GM20431 (cell line): ENCODE data around the gene FHIP1A.
"Not testable (repeated sequence)": the region's sequence is repeated elsewhere in the genome, so short reads cannot be mapped to it uniquely, and the experiment has no call there.

Experiments used
- in situ Hi-C: fragments of 300-500 bp; cut with MseI, MboI; formaldehyde crosslinking; loops from one replicate; pipeline ENCODE4 v1.15.0; 2020; ENCODE audit warnings: low sequenced_read_pairs; ENCODE audit not compliant: unreplicated experiment

The FHIP1A gene

DNA sequence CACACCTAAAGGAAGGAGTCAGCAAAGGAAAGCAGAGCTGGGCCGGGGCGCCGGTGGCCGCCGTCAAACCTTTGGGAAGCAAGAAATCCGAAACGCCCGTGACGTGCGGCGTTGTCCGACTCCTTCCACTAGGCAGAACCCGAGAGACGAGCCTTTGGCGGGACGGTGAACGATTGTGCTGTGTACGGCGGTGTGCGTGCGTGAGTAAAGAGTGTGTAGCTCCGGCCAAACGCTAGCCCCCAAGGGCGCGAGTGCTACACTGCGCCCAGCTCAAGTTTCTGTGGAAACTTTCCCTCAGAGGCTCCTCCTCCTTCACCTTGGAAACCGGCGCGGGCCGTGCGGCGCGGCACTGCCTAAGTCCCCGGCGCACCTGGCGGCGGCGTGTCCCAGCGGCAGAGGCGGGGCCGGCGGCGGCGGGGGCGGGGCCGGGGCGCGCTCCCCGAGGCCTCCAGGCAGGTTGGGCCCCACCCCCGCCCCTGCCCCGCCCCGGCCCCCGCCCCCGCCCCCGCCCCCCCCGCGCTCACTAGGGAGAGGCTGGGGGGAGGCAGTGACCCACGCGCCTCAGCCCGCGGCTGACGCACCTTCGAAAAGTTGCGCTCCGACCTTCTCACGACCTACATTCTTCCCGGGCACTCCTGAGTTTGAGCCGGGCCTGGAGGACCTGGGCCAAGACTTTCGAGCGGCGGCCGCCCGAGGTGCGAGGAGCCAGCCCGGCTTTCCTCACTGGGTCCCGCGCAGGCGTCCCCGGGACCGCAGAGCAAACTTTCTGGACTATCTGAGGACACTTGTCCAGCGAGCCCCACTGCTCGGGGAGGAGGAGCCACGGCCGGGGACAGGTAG, at the start of gene FHIP1A:
Gene FHIP1A, plus strand, starts transcription at position 547 of the 840 bp plus-strand sequence. CDS start 157,084 bp downstream, outside the sequence.
- in situ Hi-C loops, result no loop called here

DNA sequence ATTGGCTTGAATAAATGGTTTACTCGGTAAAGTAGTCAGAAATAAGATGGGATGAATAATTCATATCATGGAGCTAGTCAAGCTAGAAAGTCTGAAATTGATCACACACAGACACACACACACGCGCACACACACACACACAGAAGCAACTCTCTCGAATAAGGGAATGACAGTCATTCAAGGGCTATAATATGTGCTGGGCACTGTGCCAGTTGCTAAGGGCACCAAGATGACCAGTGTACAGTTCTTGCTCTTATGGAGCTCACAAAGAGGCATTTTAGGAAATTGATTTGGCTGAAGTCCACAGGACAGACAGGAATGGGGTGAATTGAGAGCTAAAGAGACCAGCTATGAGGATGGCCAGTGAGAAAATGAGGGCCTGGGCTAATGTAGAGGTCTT, 49.4 kb upstream of the FHIP1A start:
- in situ Hi-C loops, result loop anchor here (25.0 kb wide), 1 partner anchor 253 kb away; no protein-coding TSS in a partner anchor

DNA sequence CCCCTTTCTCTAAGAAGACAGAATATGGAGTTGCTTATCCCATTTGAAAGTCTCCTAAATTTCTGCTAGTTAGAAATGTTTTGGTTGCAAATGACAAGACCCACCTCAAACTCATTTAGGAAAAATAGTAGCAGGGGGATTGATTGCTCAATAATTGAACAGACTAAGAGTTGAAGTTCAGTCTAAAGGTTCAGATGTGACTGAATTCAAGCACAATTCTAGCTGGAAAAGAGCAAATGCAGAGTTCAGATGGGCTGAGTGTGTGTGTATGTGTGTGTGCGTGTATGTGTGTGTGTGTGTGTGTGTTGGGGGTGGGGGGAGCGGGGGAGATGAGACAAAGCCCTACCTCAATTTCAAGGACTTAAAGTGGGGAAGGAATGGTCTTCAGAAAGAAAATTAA, 47.9 kb upstream of the FHIP1A start:
- in situ Hi-C loops, result loop anchor here (25.0 kb wide), 1 partner anchor 251 kb away; no protein-coding TSS in a partner anchor

GRCh38 chr4:151361966-151362365, 47.0 kb upstream of the FHIP1A start:
- in situ Hi-C loops, result loop anchor here (25.0 kb wide), 1 partner anchor 250 kb away; no protein-coding TSS in a partner anchor

- in situ Hi-C loops, result loop anchor here (25.0 kb wide), 1 partner anchor 250 kb away; no protein-coding TSS in a partner anchor
Measured at GRCh38 chr4:151362404-151363164, 46.4 kb upstream of the FHIP1A start.

DNA sequence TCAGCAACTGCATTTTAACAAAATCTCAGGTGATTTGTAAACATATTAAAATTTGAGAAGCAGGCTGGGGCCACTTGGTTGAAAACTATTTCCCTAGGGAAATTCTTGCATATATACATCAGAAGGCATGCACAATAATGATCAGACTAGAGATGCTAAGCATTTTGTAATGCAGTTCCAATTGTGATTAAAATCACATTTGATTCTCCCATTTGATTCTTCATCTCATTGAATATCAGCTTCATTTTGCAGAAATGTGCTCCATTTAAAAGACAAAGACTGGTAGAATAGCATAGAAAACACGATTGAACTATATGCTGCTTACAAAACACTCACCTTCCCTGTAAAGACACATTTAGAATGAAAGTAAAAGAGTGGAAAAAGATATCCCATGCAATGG, 32.4 kb upstream of the FHIP1A start:
- in situ Hi-C loops, result no loop called here

GRCh38 chr4:151389311-151389710, 19.7 kb upstream of the FHIP1A start:
- in situ Hi-C loops, result no loop called here

DNA sequence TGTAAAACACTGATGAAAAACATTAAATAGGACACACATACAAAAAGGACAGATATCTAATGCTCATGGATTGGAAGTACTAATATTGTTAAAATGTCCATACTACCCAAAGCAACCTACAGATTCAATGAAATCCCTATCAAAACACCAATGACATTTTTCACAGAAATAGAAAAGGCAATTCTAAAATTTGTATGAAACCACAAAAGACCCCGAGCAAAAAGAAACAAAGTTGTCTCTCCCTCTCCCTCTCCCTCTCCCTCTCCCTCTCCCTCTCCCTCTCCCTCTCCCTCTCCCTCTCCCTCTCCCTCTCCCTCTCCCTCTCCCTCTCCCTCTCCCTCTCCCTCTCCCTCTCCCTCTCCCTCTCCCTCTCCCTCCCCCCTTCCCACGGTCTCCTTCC, 19.2 kb upstream of the FHIP1A start:
- in situ Hi-C loops, result not testable (repeated sequence)

- in situ Hi-C loops, result no loop called here
Measured at GRCh38 chr4:151395873-151396272, 13.1 kb upstream of the FHIP1A start.

DNA sequence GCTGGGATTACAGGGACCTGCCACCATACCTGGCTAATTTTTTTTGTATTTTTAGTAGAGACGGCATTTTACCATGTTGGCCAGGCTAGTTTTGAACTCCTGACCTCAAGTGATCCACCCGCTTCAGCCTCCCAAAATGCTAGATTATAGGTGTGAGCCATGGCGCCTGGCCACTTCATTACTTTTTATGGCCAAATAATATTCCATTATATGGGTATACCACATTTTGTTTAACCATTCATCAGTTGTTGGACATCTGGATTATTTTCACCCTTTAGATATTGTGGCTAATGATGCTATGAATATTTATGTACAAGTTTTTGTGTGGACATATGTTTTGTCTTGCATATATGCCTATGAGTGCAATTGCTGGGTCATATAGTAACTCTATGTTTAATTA, 8.6 kb upstream of the FHIP1A start:
- in situ Hi-C loops, result no loop called here

DNA sequence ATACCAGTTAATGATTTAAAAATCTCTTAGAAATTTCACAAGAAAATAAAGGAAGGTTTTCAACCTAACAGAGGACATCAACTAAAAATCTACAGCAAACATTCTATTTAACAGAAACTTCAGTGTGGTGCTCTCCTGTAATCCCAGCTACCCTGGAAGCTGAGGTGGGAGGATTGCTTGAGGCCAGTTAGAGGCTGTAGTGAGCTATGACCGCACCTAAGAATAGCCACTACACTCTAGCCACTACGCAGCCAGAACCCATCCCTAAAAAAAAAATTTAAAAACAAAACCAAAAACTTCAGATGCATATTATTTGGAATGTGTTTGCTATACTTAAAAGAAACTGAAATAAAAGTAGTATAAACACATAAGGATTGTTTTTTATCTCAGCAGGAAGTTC, 7.2 kb upstream of the FHIP1A start:
- in situ Hi-C loops, result no loop called here

DNA sequence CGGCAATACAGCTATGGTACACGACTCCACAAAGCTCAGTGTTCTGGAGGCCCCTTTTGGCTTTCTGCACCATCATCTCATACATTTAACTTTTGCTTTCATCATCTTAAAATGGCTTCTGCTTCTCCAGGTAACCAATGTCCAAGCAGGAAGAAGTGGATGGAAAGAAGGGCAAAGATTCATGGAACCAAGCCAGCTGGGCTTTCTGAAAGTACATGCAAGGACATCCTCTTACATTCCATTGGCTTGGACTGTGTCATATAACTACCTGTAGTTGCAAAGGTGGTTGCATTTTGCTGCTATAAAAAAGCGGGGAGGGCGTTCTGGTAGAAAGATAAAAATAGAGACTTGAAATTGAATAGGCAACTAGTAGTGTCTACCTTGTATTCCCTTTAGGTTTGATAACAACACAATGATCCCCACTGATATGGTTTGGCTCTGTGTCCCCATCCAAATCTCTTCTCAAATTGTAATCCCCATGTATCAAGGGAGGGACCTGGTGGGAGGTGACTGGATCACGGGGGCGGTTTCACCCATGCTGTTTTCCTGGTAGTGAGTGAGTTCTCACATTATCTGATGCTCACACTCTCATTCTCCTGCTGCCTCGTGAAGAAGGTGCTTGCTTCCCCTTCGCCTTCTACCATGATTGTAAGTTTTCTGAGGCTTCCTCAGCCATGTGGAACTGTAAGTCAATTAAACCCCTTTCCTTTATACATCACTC, 6.7 kb upstream of the FHIP1A start:
- in situ Hi-C loops, result no loop called here

DNA sequence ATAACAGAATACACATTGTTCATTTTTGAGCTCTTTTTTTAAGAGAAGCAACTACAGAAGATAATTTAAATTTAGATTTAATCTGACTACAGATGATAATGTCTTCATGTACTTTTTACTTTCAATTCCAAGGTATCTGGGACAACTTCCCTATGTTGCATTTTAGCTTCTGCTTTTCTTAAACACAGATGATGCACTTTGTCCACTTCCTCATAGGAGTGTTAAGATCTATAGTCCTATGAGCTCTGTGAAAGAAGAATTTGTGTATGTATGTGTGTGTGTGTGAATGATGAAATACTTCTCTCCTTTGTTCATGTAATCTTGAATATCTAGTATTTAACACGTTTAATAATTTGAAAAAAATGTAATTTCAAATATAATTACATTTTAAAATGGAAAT, 5.3 kb upstream of the FHIP1A start:
- in situ Hi-C loops, result no loop called here

- in situ Hi-C loops, result not testable (repeated sequence)
Measured at GRCh38 chr4:151404802-151405201, 4.2 kb upstream of the FHIP1A start.

DNA sequence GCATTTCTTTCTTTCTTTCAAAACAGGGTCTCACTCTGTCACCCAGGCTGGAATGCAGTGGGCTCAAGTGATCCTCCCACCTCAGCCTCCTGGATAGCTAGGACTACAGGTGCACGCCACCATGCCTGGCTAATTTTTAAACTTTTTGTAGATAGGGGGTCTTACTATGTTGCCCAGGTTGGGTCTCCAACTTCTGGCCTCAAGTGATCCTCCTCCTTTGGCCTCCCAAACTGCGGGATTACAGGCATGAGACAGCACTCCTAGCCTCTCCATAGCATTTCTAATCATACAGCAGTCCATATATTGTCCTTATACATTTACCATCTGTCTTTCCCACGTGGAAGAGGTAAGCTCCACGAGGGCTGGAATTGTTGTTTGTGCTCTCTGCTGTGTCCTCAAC, 2.0 kb upstream of the FHIP1A start:
- in situ Hi-C loops, result no loop called here

- in situ Hi-C loops, result no loop called here
Measured at GRCh38 chr4:151407466-151408379, 1.3 kb upstream of the FHIP1A start.

DNA sequence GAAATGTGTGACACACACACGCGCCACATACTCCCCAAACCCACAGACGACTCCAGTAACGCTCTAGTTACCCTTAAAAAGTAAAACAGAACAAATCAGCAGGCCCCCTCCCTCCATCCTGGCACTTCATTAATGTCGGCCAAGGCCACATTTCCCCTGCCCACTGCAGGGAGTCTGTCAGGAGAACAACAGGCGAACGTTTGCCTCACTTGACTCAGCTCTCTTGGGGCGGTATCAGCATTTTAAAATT, 671 bp upstream of the FHIP1A start:
- in situ Hi-C loops, result no loop called here

DNA sequence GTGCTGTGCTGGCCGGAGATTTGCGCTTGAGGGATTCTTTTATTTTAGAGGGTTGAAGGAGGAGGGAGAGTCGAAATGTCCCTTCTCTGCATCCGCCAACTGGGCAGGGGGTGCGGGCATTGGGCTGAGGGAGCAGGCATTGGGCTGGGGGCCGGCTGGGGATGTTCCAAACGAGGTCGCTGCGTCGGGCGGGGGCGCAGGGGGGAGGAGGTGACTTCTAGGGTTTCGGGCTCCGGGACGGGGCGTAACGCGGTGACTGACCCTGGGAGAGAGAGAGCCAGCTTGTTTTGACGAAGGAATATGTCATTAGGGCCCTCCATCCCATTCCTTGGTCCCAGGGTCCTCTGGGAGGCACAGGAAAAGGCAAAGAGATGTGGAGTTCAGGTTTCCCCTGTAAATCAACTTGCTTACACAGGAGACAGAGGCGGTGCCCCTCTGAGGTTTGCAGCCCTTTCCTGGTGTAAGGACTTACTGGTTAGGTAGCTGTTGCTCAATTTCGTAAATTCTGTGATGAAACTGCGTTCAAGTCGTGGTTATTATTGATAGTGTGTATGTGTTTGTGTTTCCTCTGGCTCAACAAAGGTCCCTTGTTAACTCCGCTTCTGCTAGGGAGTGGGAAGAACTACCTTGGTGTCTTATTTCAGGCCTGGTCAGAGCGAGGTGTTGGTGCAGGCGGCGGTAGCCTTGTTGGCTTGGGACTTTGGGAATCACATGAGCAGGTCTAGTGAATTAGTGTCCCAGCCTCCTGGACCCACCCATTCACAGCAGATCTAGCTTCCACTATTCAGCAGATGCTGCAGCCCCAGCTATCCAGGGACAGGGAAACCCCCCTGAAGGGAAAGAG, 716 bp downstream of the FHIP1A start:
- in situ Hi-C loops, result no loop called here

GRCh38 chr4:151415978-151416377, 7.0 kb downstream of the FHIP1A start:
- in situ Hi-C loops, result no loop called here
